Measurements from ENCODE around the gene RARB.

Gene RARB

GRCh38 chr3:25427942-25428788, at the start of gene RARB:
Gene RARB (plus strand): TSS chr3:25428263. CDS start chr3:25428732, 469 bp downstream.
- DNase-seq = peak; percentile 43

- DNase-seq = no peak
These were observed 49.2 kb upstream of the RARB start for GRCh38 chr3:25378786-25379311.

GRCh38 chr3:25380222-25380739, 47.8 kb upstream of the RARB start:
- DNase-seq = no peak

- DNase-seq = no peak
These were observed 47.0 kb upstream of the RARB start for GRCh38 chr3:25381083-25381482.

GRCh38 chr3:25384471-25384870, 43.6 kb upstream of the RARB start:
- no peak for DNase-seq

- DNase-seq = no peak
These were observed 42.1 kb upstream of the RARB start for GRCh38 chr3:25385807-25386460.

GRCh38 chr3:25386686-25387255, 41.3 kb upstream of the RARB start:
- no peak for DNase-seq

- DNase-seq = no peak
These were observed 37.5 kb upstream of the RARB start for GRCh38 chr3:25390605-25391004.

GRCh38 chr3:25396251-25396650, 31.8 kb upstream of the RARB start:
- DNase-seq = no peak

- no peak for DNase-seq
These were observed 31.4 kb upstream of the RARB start for GRCh38 chr3:25396686-25397085.

- no peak for DNase-seq
These were observed 30.9 kb upstream of the RARB start for GRCh38 chr3:25397150-25397549.

- DNase-seq = no peak
These were observed 27.5 kb upstream of the RARB start for GRCh38 chr3:25400587-25400986.

- DNase-seq = no peak
These were observed 24.1 kb upstream of the RARB start for GRCh38 chr3:25403968-25404367.

- no peak for DNase-seq
These were observed 23.5 kb upstream of the RARB start for GRCh38 chr3:25404569-25404968.

GRCh38 chr3:25405335-25405734, 22.7 kb upstream of the RARB start:
- no peak for DNase-seq

GRCh38 chr3:25410703-25411102, 17.4 kb upstream of the RARB start:
- no peak for DNase-seq

- no peak for DNase-seq
These were observed 15.8 kb upstream of the RARB start for GRCh38 chr3:25412269-25412668.

GRCh38 chr3:25416176-25416575, 11.9 kb upstream of the RARB start:
- DNase-seq = no peak

GRCh38 chr3:25418596-25418995, 9.5 kb upstream of the RARB start:
- no peak for DNase-seq

- no peak for DNase-seq
These were observed 8.8 kb upstream of the RARB start for GRCh38 chr3:25419251-25419650.

GRCh38 chr3:25420147-25420546, 7.9 kb upstream of the RARB start:
- DNase-seq = no peak

- DNase-seq = no peak
These were observed 7.2 kb upstream of the RARB start for GRCh38 chr3:25420885-25421284.

- DNase-seq = no peak
These were observed 6.3 kb upstream of the RARB start for GRCh38 chr3:25421747-25422146.
